Mesendoderm (in vitro differentiated cells): Measurements from ENCODE around the gene MIA2.
A peak's percentile ranks its signal among the peaks of the same experiment; 100 is the strongest.

ENCODE experiments used
- DNase-seq: peaks from one replicate; pipeline ENCODE4 v3.0.0; 2013
- H2AK5ac ChIP-seq: 2 replicates; pipeline ENCODE4 v1.6.1; 2013; ENCODE audit warnings: low read length, inconsistent platforms
- H2BK120ac ChIP-seq: 2 replicates; pipeline ENCODE4 v1.6.1; 2013; ENCODE audit warnings: low read depth, mild to moderate bottlenecking, low read length, moderate library complexity, mixed read lengths
- H2BK15ac ChIP-seq: replicated peaks from 2 replicates; pipeline ENCODE4 v1.6.1; 2013; ENCODE audit warnings: low read depth, mild to moderate bottlenecking, moderate library complexity
- H2BK5ac ChIP-seq: 2 replicates; pipeline ENCODE4 v1.6.1; 2013; ENCODE audit warnings: low read length, inconsistent platforms
- H3K18ac ChIP-seq: 2 replicates; pipeline ENCODE4 v1.6.1; 2013; ENCODE audit warnings: mild to moderate bottlenecking, low read length, mixed read lengths
- H3K23ac ChIP-seq: one replicate; pipeline ENCODE4 v1.6.1; 2013; ENCODE audit warnings: low read length
- H3K27ac ChIP-seq: 2 replicates; pipeline ENCODE4 v1.5.1; 2013; ENCODE audit warnings: low read depth, mild to moderate bottlenecking, inconsistent platforms, low read length, moderate library complexity
- H3K27me3 ChIP-seq: 2 replicates; pipeline ENCODE4 v1.6.1; 2013; ENCODE audit warnings: low read length, control low read depth, mild to moderate bottlenecking, inconsistent platforms; ENCODE audit not compliant: insufficient read depth, poor library complexity
- H3K36me3 ChIP-seq: 2 replicates; pipeline ENCODE4 v1.6.1; 2013; ENCODE audit warnings: low read length, inconsistent platforms; ENCODE audit not compliant: control insufficient read depth, insufficient read depth
- H3K4ac ChIP-seq: one replicate; pipeline ENCODE4 v1.6.1; 2013; ENCODE audit warnings: low read depth, mild to moderate bottlenecking, low read length, moderate library complexity
- H3K4me1 ChIP-seq: 2 replicates; pipeline ENCODE4 v1.6.1; 2013; ENCODE audit warnings: low read depth, low read length, inconsistent platforms; ENCODE audit not compliant: control insufficient read depth
- H3K4me2 ChIP-seq: 2 replicates; pipeline ENCODE4 v1.6.1; 2013; ENCODE audit warnings: low read length
- H3K4me3 ChIP-seq: 2 replicates; pipeline ENCODE4 v1.5.1; 2013; ENCODE audit warnings: mild to moderate bottlenecking, low read length
- H3K56ac ChIP-seq: one replicate; pipeline ENCODE4 v1.6.1; 2013; ENCODE audit warnings: low read length
- H3K79me1 ChIP-seq: 2 replicates; pipeline ENCODE4 v1.6.1; 2013; ENCODE audit warnings: low read length, inconsistent platforms
- H3K79me2 ChIP-seq: 2 replicates; pipeline ENCODE4 v1.6.1; 2013; ENCODE audit warnings: mild to moderate bottlenecking, low read length; ENCODE audit not compliant: control insufficient read depth, insufficient read depth
- H3K9ac ChIP-seq: 2 replicates; pipeline ENCODE4 v1.6.1; 2013; ENCODE audit warnings: low read length, inconsistent platforms
- H4K5ac ChIP-seq: one replicate; pipeline ENCODE4 v1.6.1; 2013; ENCODE audit warnings: low read length
- H4K8ac ChIP-seq: one replicate; pipeline ENCODE4 v1.6.1; 2013; ENCODE audit warnings: low read depth, mild to moderate bottlenecking, control low read depth, low read length, moderate library complexity
- WGBS: extraction: QIAGEN DNeasy Blood & Tissue Kit; methylation state at CpG from one replicate; pipeline ENCODE4 v1.1.7; 2013; ENCODE audit warnings: low lambda C conversion rate, missing lambda C conversion rate; ENCODE audit not compliant: insufficient coverage; ENCODE audit errors: extremely low coverage; 5-methylcytosine and 5-hydroxymethylcytosine counted together

Gene MIA2

GRCh38 chr14:39366460-39367386 lies 133.0 kb downstream of the MIA2 start:
- Histone ChIP-seq H3K4me1 (peaks cover 15% of the 10 kb centered on the region), H3K27me3 (no peaks in the 10 kb centered on the region), H3K4me2 (no peak overlapping the region), H3K4ac (peak overlapping the region; percentile 28), H2BK120ac (no peak overlapping the region), H2AK5ac (peak overlapping the region; percentile 69), H3K79me2 (no peaks in the 10 kb centered on the region), H3K4me3 (no peak overlapping the region), H2BK15ac (no peak overlapping the region), H3K9ac (peak overlapping the region; percentile 31), H3K27ac (peak overlapping the region; percentile 78), H4K8ac (no peak overlapping the region), H2BK5ac (peak overlapping the region; percentile 86), H3K23ac (peak overlapping the region; percentile 3), H3K56ac (peak overlapping the region; percentile 83), H3K79me1 (peaks cover 4% of the 10 kb centered on the region), H4K5ac (no peak overlapping the region), H3K36me3 (no peaks in the 10 kb centered on the region), H3K18ac (no peak overlapping the region)
- DNase-seq, result peak; percentile 28
- WGBS, result no CpG with 5 or more reads among the region's 10 CpGs

GRCh38 chr14:39367387-39367751 lies 133.7 kb downstream of the MIA2 start:
- Histone ChIP-seq H3K27me3 (no peaks in the 10 kb centered on the region), H2AK5ac (peak overlapping the region; percentile 1), H3K27ac (peak overlapping the region; percentile 78), H3K4ac (no peak overlapping the region), H3K79me2 (no peaks in the 10 kb centered on the region), H3K4me3 (no peak overlapping the region), H3K23ac (no peak overlapping the region), H3K56ac (peak overlapping the region; percentile 83), H3K9ac (peak overlapping the region; percentile 31), H2BK5ac (peak overlapping the region; percentile 86), H3K79me1 (peaks cover 4% of the 10 kb centered on the region), H2BK120ac (no peak overlapping the region), H3K4me2 (no peak overlapping the region), H3K4me1 (peaks cover 15% of the 10 kb centered on the region), H4K8ac (no peak overlapping the region), H2BK15ac (no peak overlapping the region), H4K5ac (no peak overlapping the region), H3K18ac (no peak overlapping the region), H3K36me3 (no peaks in the 10 kb centered on the region)
- DNase-seq, result peak; percentile 77
- WGBS, result no CpG with 5 or more reads among the region's 2 CpGs

GRCh38 chr14:39368261-39368959 lies 134.7 kb downstream of the MIA2 start:
- no peak overlapping the region for H3K18ac ChIP-seq
- H2BK5ac ChIP-seq, result peak overlapping the region; percentile 29
- peaks cover 4% of the 10 kb centered on the region for H3K79me1 ChIP-seq
- no peaks in the 10 kb centered on the region for H3K36me3 ChIP-seq
- H3K4me3 ChIP-seq, result no peak overlapping the region
- WGBS, result no CpG with 5 or more reads among the region's 4 CpGs
- peaks cover 15% of the 10 kb centered on the region for H3K4me1 ChIP-seq
- H3K4me2 ChIP-seq, result no peak overlapping the region
- H3K27me3 ChIP-seq, result no peaks in the 10 kb centered on the region
- no peak overlapping the region for H2BK120ac ChIP-seq
- H3K27ac ChIP-seq, result peak overlapping the region; percentile 89
- H3K9ac ChIP-seq, result no peak overlapping the region
- H3K79me2 ChIP-seq, result no peaks in the 10 kb centered on the region
- no peak overlapping the region for H3K23ac ChIP-seq
- no peak overlapping the region for H4K5ac ChIP-seq
- DNase-seq, result peak; percentile 96
- H3K4ac ChIP-seq, result no peak overlapping the region
- H2AK5ac ChIP-seq, result no peak overlapping the region
- no peak overlapping the region for H4K8ac ChIP-seq
- no peak overlapping the region for H2BK15ac ChIP-seq
- H3K56ac ChIP-seq, result peak overlapping the region; percentile 70

GRCh38 chr14:39369029-39369428 lies 135.3 kb downstream of the MIA2 start:
- Histone ChIP-seq H3K23ac (no peak overlapping the region), H3K4me3 (no peak overlapping the region), H4K5ac (no peak overlapping the region), H2BK5ac (no peak overlapping the region), H2BK15ac (no peak overlapping the region), H3K27ac (peak overlapping the region; percentile 22), H3K18ac (no peak overlapping the region), H4K8ac (no peak overlapping the region), H3K79me2 (no peaks in the 10 kb centered on the region), H3K4me1 (peaks cover 15% of the 10 kb centered on the region), H3K4me2 (no peak overlapping the region), H3K79me1 (peaks cover 4% of the 10 kb centered on the region), H3K56ac (peak overlapping the region; percentile 63), H2AK5ac (no peak overlapping the region), H3K27me3 (no peaks in the 10 kb centered on the region), H3K9ac (peak overlapping the region; percentile 22), H3K36me3 (no peaks in the 10 kb centered on the region), H3K4ac (no peak overlapping the region), H2BK120ac (no peak overlapping the region)
- WGBS, result no CpG with 5 or more reads among the region's 2 CpGs
- peak; percentile 79 for DNase-seq

GRCh38 chr14:39370415-39370814 lies 136.7 kb downstream of the MIA2 start:
- H3K27ac ChIP-seq, result no peak overlapping the region
- H3K4me1 ChIP-seq, result peaks cover 15% of the 10 kb centered on the region
- no peak overlapping the region for H3K18ac ChIP-seq
- no peak for DNase-seq
- H4K8ac ChIP-seq, result no peak overlapping the region
- H3K4ac ChIP-seq, result no peak overlapping the region
- H4K5ac ChIP-seq, result no peak overlapping the region
- H3K4me3 ChIP-seq, result no peak overlapping the region
- H3K79me2 ChIP-seq, result no peaks in the 10 kb centered on the region
- no peaks in the 10 kb centered on the region for H3K27me3 ChIP-seq
- no peak overlapping the region for H2BK120ac ChIP-seq
- WGBS, result no CpG with 5 or more reads among the region's 12 CpGs
- no peak overlapping the region for H2BK15ac ChIP-seq
- no peak overlapping the region for H3K9ac ChIP-seq
- H3K79me1 ChIP-seq, result peaks cover 4% of the 10 kb centered on the region
- H3K36me3 ChIP-seq, result no peaks in the 10 kb centered on the region
- no peak overlapping the region for H2BK5ac ChIP-seq
- H2AK5ac ChIP-seq, result no peak overlapping the region
- peak overlapping the region; percentile 46 for H3K56ac ChIP-seq
- no peak overlapping the region for H3K23ac ChIP-seq
- no peak overlapping the region for H3K4me2 ChIP-seq
